Measurements from ENCODE around the gene BEGAIN. TPM values are rescaled to one million over a fixed set of nuclear protein-coding genes. Genes with fewer than 3 reads are reported as not detected.

The BEGAIN gene
- total RNA-seq, 1 experiment from 2014 or later, result 0.53 TPM

GRCh38 chr14:100569734-100570286 lies 17.4 kb downstream of the BEGAIN start:
- no peak for DNase-seq (ENCODE audit: low spot score)

- no peak for DNase-seq (ENCODE audit: low spot score)
These were observed 18.1 kb downstream of the BEGAIN start for GRCh38 chr14:100568998-100569733.

- DNase-seq (ENCODE audit: low spot score), result no peak
These were observed 18.8 kb downstream of the BEGAIN start for GRCh38 chr14:100568164-100568997.

GRCh38 chr14:100567877-100568163 lies 19.4 kb downstream of the BEGAIN start:
- no peak for DNase-seq (ENCODE audit: low spot score)

GRCh38 chr14:100567009-100567876 lies 20.0 kb downstream of the BEGAIN start:
- no peak for DNase-seq (ENCODE audit: low spot score)

GRCh38 chr14:100566586-100566985 lies 20.6 kb downstream of the BEGAIN start:
- no peak for DNase-seq (ENCODE audit: low spot score)

GRCh38 chr14:100566119-100566518 lies 21.1 kb downstream of the BEGAIN start:
- DNase-seq (ENCODE audit: low spot score), result peak; percentile 16

GRCh38 chr14:100565650-100566049 lies 21.6 kb downstream of the BEGAIN start:
- DNase-seq (ENCODE audit: low spot score), result no peak

GRCh38 chr14:100564512-100564911 lies 22.7 kb downstream of the BEGAIN start:
- DNase-seq (ENCODE audit: low spot score), result no peak

GRCh38 chr14:100562751-100563150 lies 24.5 kb downstream of the BEGAIN start:
- no peak for DNase-seq (ENCODE audit: low spot score)

- DNase-seq (ENCODE audit: low spot score), result no peak
These were observed 26.2 kb downstream of the BEGAIN start for GRCh38 chr14:100561005-100561404.

GRCh38 chr14:100560471-100560870 lies 26.7 kb downstream of the BEGAIN start:
- no peak for DNase-seq (ENCODE audit: low spot score)

- DNase-seq (ENCODE audit: low spot score), result no peak
These were observed 27.8 kb downstream of the BEGAIN start for GRCh38 chr14:100559455-100559854.

GRCh38 chr14:100558966-100559365 lies 28.3 kb downstream of the BEGAIN start:
- DNase-seq (ENCODE audit: low spot score), result no peak

- DNase-seq (ENCODE audit: low spot score), result no peak
These were observed 29.0 kb downstream of the BEGAIN start for GRCh38 chr14:100558226-100558625.

GRCh38 chr14:100557658-100558057 lies 29.6 kb downstream of the BEGAIN start:
- no peak for DNase-seq (ENCODE audit: low spot score)

- no peak for DNase-seq (ENCODE audit: low spot score)
These were observed 30.2 kb downstream of the BEGAIN start for GRCh38 chr14:100556936-100557505.

- DNase-seq (ENCODE audit: low spot score), result no peak
These were observed 31.1 kb downstream of the BEGAIN start for GRCh38 chr14:100556140-100556475.

- DNase-seq (ENCODE audit: low spot score), result no peak
These were observed 31.6 kb downstream of the BEGAIN start for GRCh38 chr14:100555436-100556139.

- DNase-seq (ENCODE audit: low spot score), result no peak
These were observed 32.4 kb downstream of the BEGAIN start for GRCh38 chr14:100554696-100555320.

All from HT-29 (cell line).